ENCODE results near the gene DHX58. TPM values are rescaled to one million over a fixed set of nuclear protein-coding genes. Genes with fewer than 3 reads are reported as not detected.

The DHX58 gene
- total and polyA plus RNA-seq, 2 of the 4 experiments (the other 2 are of a cell fraction), result 1.1 to 2.8 TPM

- Histone ChIP-seq H4K20me1 (ENCODE audit: insufficient read depth, low read length) (peaks cover 22% of the 10 kb centered on the region), H2BK120ac (ENCODE audit: low read depth, low read length) (no peak overlapping the region), H3K36me3 (ENCODE audit: control insufficient read depth, insufficient read depth, low read length) (peaks cover 57% of the 10 kb centered on the region), H2BK20ac (ENCODE audit: low read depth, low read length) (no peak overlapping the region), H3K9ac (ENCODE audit: low read depth, low read length) (no peak overlapping the region), H3K18ac (ENCODE audit: low read depth, low read length) (no peak overlapping the region), H4K5ac (ENCODE audit: low read depth, low read length) (no peak overlapping the region), H3K23ac (ENCODE audit: low read depth, low read length) (no peak overlapping the region), H3K4ac (ENCODE audit: low read depth, low read length) (no peak overlapping the region), H3K9me3 (ENCODE audit: control insufficient read depth, insufficient read depth, low read length) (no peaks in the 10 kb centered on the region), H2AK5ac (ENCODE audit: low read depth, low read length) (no peak overlapping the region), H3K27me3 (ENCODE audit: control insufficient read depth, insufficient read depth, low read length) (no peaks in the 10 kb centered on the region), H3K27ac (ENCODE audit: insufficient read depth, low read length) (no peak overlapping the region), H3K4me3 (ENCODE audit: insufficient read depth, low read depth, low read length) (no peak overlapping the region), H2BK15ac (ENCODE audit: low read depth, low read length) (no peak overlapping the region), H2AFZ (replicated peaks; ENCODE audit: low read length, poor library complexity) (no peak overlapping the region), H3K56ac (ENCODE audit: extremely low read depth, insufficient read depth, low read length) (no peak overlapping the region), H3K9me1 (ENCODE audit: insufficient read depth, low read length) (peaks cover 19% of the 10 kb centered on the region), H2BK5ac (ENCODE audit: low read depth, low read length, poor library complexity, severe bottlenecking) (no peak overlapping the region), H3K4me1 (ENCODE audit: control insufficient read depth, insufficient read depth, low read length) (peaks cover 4% of the 10 kb centered on the region), H4K8ac (ENCODE audit: low read depth in 2 of 2, low read length in 2 of 2) (no peak overlapping the region), H3K14ac (replicated peaks; ENCODE audit: low read depth, low read length) (no peak overlapping the region), H3K4me2 (ENCODE audit: low read depth, low read length) (no peak overlapping the region), H2AK9ac (replicated peaks; ENCODE audit: low read depth, low read length, poor library complexity) (no peak overlapping the region), H3K79me1 (ENCODE audit: low read depth in 1 of 2, low read length in 2 of 2) (peaks cover 30 to 38% of the 10 kb centered on the region in 2 experiments), H4K91ac (ENCODE audit: insufficient read depth, low read depth, low read length) (no peak overlapping the region)
- dilution Hi-C loops (cut with HindIII; ENCODE audit: low sequenced_read_pairs, unreplicated experiment), result no loop called here
- TF ChIP-seq BHLHE40 (IDR thresholded peaks at IDR 0.05; ENCODE audit: low read depth, low read length) (no peak), FOS (IDR thresholded peaks at IDR 0.05; ENCODE audit: low read depth, low read length) (no peak)
- no TSS peak for BruUV-seq (replicated peaks)
- ChIA-PET POLR2A (ENCODE audit: unreplicated experiment) (no interaction called here), CTCF (no interaction called here)
- DNase-seq, result no peak
- ATAC-seq (ENCODE audit: low read depth), result no peak
- intact Hi-C loops (cut with micrococcal nuclease), result no loop called here
- in situ Hi-C loops (cut with MboI; ENCODE audit: low sequenced_read_pairs), result no loop called here
- 100% methylated on average over 1 of the region's 3 CpGs; no CpG with 5 or more reads in 1 of the 2 experiments for WGBS, 2 experiments (ENCODE audit: extremely low coverage in 2 of 2, insufficient read length in 1 of 2)
These were observed 14.3 kb upstream of the DHX58 start for GRCh38 chr17:42126836-42127235.
